Upper lobe of left lung (tissue), 4 donors: ENCODE results near the gene SLC45A3.
"Not testable (repeated sequence)": the region's sequence is repeated elsewhere in the genome, so short reads cannot be mapped to it uniquely, and the experiment has no call there.

ENCODE experiments used
- CTCF ChIP-seq, 6 experiments: fragments of 450-650 bp in 4 of 6; fragments of 200-600 bp in 2 of 6; sonication (generic) in 2 of 6; IDR thresholded peaks; one replicate each; pipeline ENCODE4 v1.5.1; 2016 to 2019; ENCODE audit warnings: antibody characterized with exemption in 6 of 6
- EP300 ChIP-seq, 4 donors: sonication (generic); formaldehyde crosslinking; IDR thresholded peaks; one replicate each; pipeline ENCODE4 v1.5.1; 2017; ENCODE audit warnings: antibody characterized with exemption in 4 of 4, control low read depth in 2 of 4
- POLR2A ChIP-seq, 4 donors: fragments of 450-650 bp; IDR thresholded peaks; one replicate each; pipeline ENCODE4 v1.5.1; 2016 to 2017; ENCODE audit warnings: antibody characterized with exemption in 4 of 4, mild to moderate bottlenecking in 2 of 4
- POLR2AphosphoS5 ChIP-seq, 2 donors: sonication (generic); formaldehyde crosslinking; IDR thresholded peaks; one replicate each; pipeline ENCODE4 v1.5.1; 2017; ENCODE audit warnings: antibody characterized with exemption in 2 of 2

- TF ChIP-seq CTCF, POLR2AphosphoS5, POLR2A, EP300 (IDR thresholded peaks at IDR 0.05): not testable (repeated sequence)
These were observed 40.4 kb upstream of the SLC45A3 start for GRCh38 chr1:205720740-205721139.
